GM12874 (cell line): ENCODE results near the gene MEG3.

Source experiments
- CTCF ChIP-seq: IDR thresholded peaks from 2 replicates; pipeline ENCODE4 v1.5.1; 2011; ENCODE audit warnings: low read depth, mild to moderate bottlenecking, control low read depth, low read length, moderate library complexity; ENCODE audit not compliant: insufficient read depth

The MEG3 gene

GRCh38 chr14:100880271-100881101, 54.6 kb downstream of the MEG3 start:
- no peak for TF ChIP-seq CTCF

GRCh38 chr14:100881211-100882025, 55.5 kb downstream of the MEG3 start:
- no peak for TF ChIP-seq CTCF

GRCh38 chr14:100882026-100882967, 56.4 kb downstream of the MEG3 start:
- TF ChIP-seq CTCF, result no peak

- no peak for TF ChIP-seq CTCF
Measured at GRCh38 chr14:100882991-100883788, 57.3 kb downstream of the MEG3 start.

DNA sequence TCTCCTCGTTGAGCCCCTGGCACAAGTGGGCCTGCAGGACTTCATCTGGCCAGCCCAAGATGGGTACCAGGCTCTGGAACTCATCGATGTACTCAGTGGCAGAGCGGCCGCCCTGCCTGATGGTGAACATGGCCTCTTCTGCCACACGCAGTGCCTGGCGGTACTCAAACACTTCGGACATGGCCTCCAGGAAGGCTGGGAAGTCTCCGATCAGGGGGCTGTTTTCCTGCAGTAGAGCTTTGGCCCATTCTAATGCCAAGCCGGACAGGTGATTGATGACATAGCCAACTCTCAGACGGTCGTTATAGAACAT, 57.8 kb downstream of the MEG3 start:
- no peak for TF ChIP-seq CTCF

DNA sequence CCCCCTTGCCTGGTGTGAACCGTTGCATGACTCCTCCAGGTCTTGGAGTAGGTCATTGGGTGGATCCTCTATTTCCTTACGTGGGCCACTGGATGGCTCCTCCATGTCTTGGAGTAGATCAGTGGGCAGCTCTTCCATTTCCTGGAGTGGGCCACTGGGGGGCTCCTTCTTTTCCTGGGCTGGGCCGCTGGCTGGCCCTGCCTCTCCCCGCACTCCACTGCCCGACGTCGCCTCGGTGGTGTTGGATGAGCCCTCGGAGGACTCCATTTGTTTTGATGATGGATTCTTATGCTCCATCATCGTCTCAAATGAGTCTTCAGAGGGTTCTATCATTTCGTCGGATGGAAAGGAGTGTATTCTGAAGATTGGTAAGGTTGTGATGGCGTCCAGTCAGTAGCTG, 58.5 kb downstream of the MEG3 start:
- TF ChIP-seq CTCF, result no peak
